HTR-8/SVneo (cell line): Measurements from ENCODE around the gene SPDYE5.

Experiments
- DNase-seq: peaks from one replicate; pipeline ENCODE4 v3.0.0; 2011; ENCODE audit warnings: low spot score, mixed read lengths; ENCODE audit not compliant: insufficient read length
- FAIRE-seq: peaks from 2 replicates; lab custom pipeline; 2011; peaks lifted over from hg19 to GRCh38; lab: Jason Lieb, UNC

Gene SPDYE5

DNA sequence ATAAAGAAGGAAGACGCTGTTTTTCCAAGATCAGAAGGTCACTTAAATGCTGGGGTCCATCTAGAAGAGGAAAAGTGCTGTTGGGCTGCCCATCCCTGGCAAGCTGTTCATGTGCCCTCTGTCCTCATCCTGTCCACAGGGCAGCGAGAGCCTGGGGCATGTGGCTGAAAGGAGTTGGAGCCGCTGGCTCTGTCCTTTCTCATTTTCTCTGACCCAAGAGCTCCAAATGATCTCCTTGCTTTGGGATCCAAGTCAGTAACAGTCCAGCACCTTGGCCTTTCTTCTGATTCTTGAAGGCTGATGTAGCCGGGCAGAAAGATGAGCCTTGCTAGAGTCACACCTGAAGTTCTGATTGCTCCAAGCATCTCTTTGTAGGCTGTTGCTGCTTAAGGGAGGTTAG, 44.4 kb downstream of the SPDYE5 start:
- DNase-seq (no peak), FAIRE-seq (no peak)

GRCh38 chr7:75536940-75537538, 44.9 kb downstream of the SPDYE5 start:
- DNase-seq (no peak), FAIRE-seq (no peak)

GRCh38 chr7:75537731-75538130, 45.6 kb downstream of the SPDYE5 start:
- DNase-seq (no peak), FAIRE-seq (no peak)

- DNase-seq (no peak), FAIRE-seq (no peak)
Observed at GRCh38 chr7:75546237-75547015, 54.3 kb downstream of the SPDYE5 start.
